ENCODE results near the gene VWA1.
"Not testable (repeated sequence)": the region's sequence is repeated elsewhere in the genome, so short reads cannot be mapped to it uniquely, and the experiment has no call there.

Gene VWA1

GRCh38 chr1:1482856-1483255 is 47.4 kb downstream of the VWA1 start:
- DNase-seq (ENCODE audit: low read depth in 2 of 3, low spot score in 1 of 3), result no peak

- no peak for DNase-seq (ENCODE audit: low read depth in 2 of 3, low spot score in 1 of 3)
Observed at GRCh38 chr1:1483714-1484113, 48.2 kb downstream of the VWA1 start.

GRCh38 chr1:1484976-1485750 is 49.7 kb downstream of the VWA1 start:
- not testable (repeated sequence) for DNase-seq (ENCODE audit: low read depth in 2 of 3, low spot score in 1 of 3)

DNA sequence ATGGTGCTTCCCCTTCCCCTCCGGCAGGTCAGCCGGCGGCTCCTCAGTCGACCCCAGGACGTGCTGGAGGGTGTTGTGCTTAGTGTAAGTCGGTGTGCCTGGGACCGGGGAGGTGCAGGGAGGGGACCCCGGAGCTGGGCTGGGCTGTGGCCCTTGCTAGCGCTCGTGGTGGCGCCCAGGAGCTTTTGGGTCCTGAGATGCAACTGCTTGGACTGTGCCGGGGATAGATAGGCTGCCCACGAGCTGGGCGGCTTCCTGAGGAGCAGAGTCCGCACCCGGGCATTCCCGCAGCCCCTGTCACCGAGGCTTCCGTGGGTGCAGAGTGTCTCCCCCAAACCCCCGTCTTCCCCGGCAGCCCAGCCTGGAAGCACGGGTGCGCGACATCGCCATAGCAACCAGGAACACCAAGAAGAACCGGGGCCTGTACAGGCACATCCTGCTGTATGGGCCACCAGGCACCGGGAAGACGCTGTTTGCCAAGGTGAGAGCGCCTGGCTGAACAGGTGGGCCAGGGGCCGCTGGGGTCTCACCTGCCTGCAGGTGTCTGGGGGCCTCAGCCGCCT is 50.3 kb downstream of the VWA1 start:
- not testable (repeated sequence) for DNase-seq (ENCODE audit: low read depth in 2 of 3, low spot score in 1 of 3)

DNA sequence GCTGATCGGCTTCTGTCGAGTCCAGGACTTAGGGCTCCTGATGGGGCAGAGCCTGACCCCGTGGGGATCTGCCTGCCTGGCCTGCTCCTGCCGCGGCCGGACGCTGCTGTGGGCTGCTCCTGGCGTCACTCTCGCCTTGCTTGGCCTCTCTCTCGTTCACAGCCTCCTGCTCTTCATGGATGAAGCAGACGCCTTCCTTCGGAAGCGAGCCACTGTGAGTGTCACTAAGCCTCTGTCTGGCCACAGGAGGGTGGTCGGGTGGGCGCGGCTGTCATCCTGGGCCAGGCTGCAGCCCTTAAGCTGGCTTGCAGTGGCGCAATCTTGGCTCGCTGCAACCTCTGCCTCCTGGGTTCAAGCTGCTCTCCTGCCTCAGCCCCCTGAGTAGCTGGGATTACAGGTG is 52.2 kb downstream of the VWA1 start:
- no peak for DNase-seq (ENCODE audit: low read depth in 2 of 3, low spot score in 1 of 3)

DNA sequence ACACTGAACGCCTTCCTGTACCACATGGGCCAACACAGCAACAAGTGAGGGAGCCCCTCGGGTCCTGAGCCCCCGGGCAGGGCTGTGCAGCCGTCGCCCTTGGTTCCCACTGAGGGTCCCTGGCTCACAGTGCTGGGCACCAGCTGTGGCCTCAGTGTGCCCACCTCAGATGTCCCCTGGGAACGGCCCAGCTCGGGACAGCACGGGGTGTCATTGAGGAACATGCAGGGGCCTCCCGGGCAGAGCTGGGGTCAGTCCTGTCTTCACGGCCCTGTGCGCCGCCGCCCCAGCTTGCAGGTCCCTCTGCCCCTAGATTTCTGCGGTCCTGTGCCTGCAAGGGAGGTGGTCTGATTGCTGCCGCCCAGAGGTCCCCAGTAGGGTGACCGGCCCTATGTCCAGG is 53.7 kb downstream of the VWA1 start:
- no peak for DNase-seq (ENCODE audit: low read depth in 2 of 3, low spot score in 1 of 3)

DNA sequence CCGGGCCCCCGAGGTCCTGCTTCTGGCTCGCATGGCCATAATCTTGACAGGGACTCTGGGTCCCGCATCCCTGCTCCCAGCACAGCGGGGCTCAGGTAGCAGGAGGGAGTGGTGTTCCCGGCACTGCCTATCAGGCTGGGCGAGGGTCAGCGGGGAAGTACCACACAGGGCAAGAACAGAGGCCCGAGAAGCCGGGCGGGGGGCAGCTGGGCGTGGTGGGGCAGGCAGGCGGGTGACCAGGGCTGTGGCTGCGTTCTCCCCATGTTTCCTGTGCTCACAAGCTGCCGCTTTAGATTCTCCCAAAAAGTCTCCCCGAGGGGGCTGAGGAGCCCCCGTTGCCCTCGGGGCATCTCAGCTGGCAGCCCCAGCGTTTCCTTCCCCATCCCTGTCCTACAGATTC is 54.4 kb downstream of the VWA1 start:
- no peak for DNase-seq (ENCODE audit: low read depth in 2 of 3, low spot score in 1 of 3)

DNA sequence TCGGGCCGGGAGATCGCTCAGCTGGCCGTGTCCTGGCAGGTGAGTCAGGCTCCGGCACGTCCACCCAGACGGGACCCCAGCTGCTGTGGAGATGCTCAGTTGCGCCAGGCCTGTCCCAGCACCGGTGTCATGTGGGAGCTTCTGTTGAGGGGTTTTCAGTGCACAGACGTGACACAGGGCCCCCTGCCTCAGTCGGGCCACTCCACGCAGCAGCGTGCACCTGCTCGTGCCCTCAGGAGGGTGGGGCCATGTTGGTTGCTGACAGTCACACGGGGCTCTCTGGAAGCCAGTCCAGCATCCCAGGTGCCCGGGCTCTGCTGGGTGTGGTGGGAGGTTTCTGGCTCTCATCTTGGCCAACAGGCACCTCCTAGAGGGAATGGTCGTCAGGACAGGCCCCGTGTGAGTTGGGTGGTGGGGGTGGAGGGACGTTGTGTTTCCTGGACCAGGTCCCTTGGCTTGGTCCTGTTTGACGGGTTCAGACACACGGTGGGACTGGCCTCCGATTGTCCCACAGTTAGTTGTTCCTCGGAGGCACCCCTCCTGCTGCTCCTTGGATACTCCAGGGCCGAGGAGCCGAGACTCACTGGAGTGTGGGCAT is 55.2 kb downstream of the VWA1 start:
- no peak for DNase-seq (ENCODE audit: low read depth in 2 of 3, low spot score in 1 of 3)

DNA sequence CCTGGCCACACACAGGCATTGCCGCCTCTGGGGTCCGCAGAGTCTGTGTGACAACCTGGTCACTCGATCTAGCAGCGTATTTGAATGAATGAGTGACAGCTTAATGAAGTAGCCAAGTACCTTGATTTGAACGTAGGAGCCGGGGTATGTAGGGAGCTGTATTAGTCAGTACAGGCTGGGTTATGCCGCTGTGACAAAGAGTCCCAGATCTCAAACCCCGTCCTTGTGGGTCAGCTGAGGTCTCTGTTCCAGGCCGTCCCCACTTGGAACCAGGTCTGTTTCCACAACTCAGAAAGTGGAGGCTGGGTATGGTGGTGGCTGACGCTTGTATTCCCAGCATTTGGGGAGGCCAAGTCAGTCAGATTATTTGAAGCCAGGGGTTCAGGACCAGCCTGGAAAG is 56.1 kb downstream of the VWA1 start:
- no peak for DNase-seq (ENCODE audit: low read depth in 2 of 3, low spot score in 1 of 3)
